GM19238 (cell line): ENCODE results near the gene ZC2HC1C.
"Not testable (repeated sequence)": the region's sequence is repeated elsewhere in the genome, so short reads cannot be mapped to it uniquely, and the experiment has no call there.

Experiments used
- DNase-seq: peaks from one replicate; pipeline ENCODE4 v3.0.0; 2011; ENCODE audit warnings: low spot score; ENCODE audit not compliant: insufficient read length

Gene ZC2HC1C

GRCh38 chr14:75054421-75054820 is 15.0 kb upstream of the ZC2HC1C start:
- no peak for DNase-seq

- no peak for DNase-seq
These were observed 9.8 kb upstream of the ZC2HC1C start for GRCh38 chr14:75059642-75060041.

GRCh38 chr14:75060420-75060819 is 9.0 kb upstream of the ZC2HC1C start:
- DNase-seq = no peak

- DNase-seq = no peak
These were observed 6.4 kb upstream of the ZC2HC1C start for GRCh38 chr14:75063013-75063412.

GRCh38 chr14:75063491-75064204 is 5.8 kb upstream of the ZC2HC1C start, which contains the start of gene ACYP1:
ACYP1 (minus strand) TSS chr14:75064024; CDS start chr14:75063553, 471 bp downstream.
- DNase-seq = peak; percentile 74

GRCh38 chr14:75064205-75064567 is 5.3 kb upstream of the ZC2HC1C start:
- no peak for DNase-seq

GRCh38 chr14:75066691-75067090 is 2.8 kb upstream of the ZC2HC1C start:
- no peak for DNase-seq

GRCh38 chr14:75067212-75067611 is 2.2 kb upstream of the ZC2HC1C start:
- no peak for DNase-seq

- not testable (repeated sequence) for DNase-seq
These were observed 1.7 kb upstream of the ZC2HC1C start for GRCh38 chr14:75067765-75068164.

- no peak for DNase-seq
These were observed 934 bp upstream of the ZC2HC1C start for GRCh38 chr14:75068294-75069120.

- no peak for DNase-seq
These were observed 337 bp downstream of the ZC2HC1C start for GRCh38 chr14:75069811-75070145.

GRCh38 chr14:75070383-75070782 is 942 bp downstream of the ZC2HC1C start:
- DNase-seq = no peak

- DNase-seq = no peak
These were observed 8.4 kb downstream of the ZC2HC1C start for GRCh38 chr14:75077794-75078193.

- DNase-seq = no peak
These were observed 10.1 kb downstream of the ZC2HC1C start for GRCh38 chr14:75079521-75079920.

- no peak for DNase-seq
These were observed 12.3 kb downstream of the ZC2HC1C start for GRCh38 chr14:75081660-75082229.

GRCh38 chr14:75083271-75083670 is 13.8 kb downstream of the ZC2HC1C start:
- DNase-seq = no peak

- no peak for DNase-seq
These were observed 15.1 kb downstream of the ZC2HC1C start for GRCh38 chr14:75084513-75084912.

- DNase-seq = no peak
These were observed 18.7 kb downstream of the ZC2HC1C start for GRCh38 chr14:75088153-75088552.

GRCh38 chr14:75088566-75089373 is 19.3 kb downstream of the ZC2HC1C start:
- no peak for DNase-seq

GRCh38 chr14:75090353-75090752 is 20.9 kb downstream of the ZC2HC1C start:
- no peak for DNase-seq

- DNase-seq = no peak
These were observed 21.8 kb downstream of the ZC2HC1C start for GRCh38 chr14:75091251-75091650.

- no peak for DNase-seq
These were observed 23.3 kb downstream of the ZC2HC1C start for GRCh38 chr14:75092698-75093097.
